ENCODE measurements around the gene MST1R.

The MST1R gene

DNA sequence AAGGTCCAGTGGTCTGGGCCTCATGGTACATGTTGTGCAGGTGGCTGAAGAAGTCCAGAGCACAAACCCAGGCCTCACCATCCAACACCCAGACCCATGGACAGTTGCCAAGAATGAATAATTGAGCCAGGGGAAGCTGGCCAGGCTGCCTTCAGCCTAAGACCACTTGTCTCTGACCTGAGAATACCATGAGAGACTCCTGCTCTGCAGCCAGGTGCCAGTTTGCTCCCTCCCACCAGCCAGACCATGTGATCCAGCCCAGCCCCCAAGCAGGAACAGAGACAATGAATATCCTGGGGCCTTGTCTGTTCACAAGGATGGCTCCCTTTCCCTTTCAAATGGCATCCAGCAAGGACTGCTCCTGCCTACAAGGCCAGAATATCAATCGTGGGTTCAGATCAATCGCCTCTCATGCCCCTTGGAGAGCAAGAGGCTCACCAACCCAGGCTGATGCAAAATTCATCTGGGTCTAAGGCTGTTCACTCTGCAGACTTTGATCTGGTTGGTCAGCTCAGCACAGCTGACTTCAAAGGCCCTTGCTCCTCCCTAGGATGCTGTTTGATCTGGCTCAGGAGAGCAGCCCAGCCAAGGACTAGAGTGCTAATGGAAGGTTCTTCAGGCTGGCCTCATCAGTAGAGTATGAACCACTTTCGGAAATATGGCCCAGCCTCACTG is 60.7 kb downstream of the MST1R start:
- ATAC-seq = no peak

DNA sequence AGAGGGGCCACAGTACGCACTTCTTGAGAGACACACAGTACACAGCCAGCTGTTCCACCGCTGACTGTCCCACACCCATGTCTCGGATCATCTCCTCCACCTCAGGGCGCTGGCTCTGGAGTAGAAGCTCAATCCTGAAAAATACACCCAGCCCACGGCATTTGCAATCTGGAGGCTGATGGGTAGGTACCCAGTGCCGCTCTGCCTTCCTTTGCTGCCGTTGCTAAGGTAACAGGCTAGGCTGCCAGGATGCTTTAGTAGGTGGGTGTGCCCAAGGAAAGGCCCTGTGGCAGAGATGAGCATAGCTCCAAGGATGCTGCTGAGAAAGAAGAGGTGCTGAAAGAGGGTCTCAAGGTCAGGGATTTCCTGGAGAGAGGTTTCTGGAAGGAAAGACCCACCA is 61.9 kb downstream of the MST1R start:
- TF ChIP-seq PPARA (CRISPR knock-in tag; IDR thresholded peaks at IDR 0.05; ENCODE audit: borderline replicate concordance) (no peak), ISL1 (CRISPR knock-in tag; IDR thresholded peaks at IDR 0.05) (no peak), SNAI2 (CRISPR knock-in tag; IDR thresholded peaks at IDR 0.05) (no peak), GLIS3 (CRISPR knock-in tag; IDR thresholded peaks at IDR 0.05) (no peak), ZFP30 (CRISPR knock-in tag; IDR thresholded peaks at IDR 0.05) (no peak)
- ATAC-seq = no peak

More for the DNA sequence above, 60.7 kb downstream of the MST1R start:
- no peak for TF ChIP-seq ARNTL (CRISPR knock-in tag; IDR thresholded peaks at IDR 0.05; ENCODE audit: borderline replicate concordance, low read depth)
- no peak for TF ChIP-seq ESRRG (CRISPR knock-in tag; IDR thresholded peaks at IDR 0.05)
- no peak for TF ChIP-seq ZNF70 (CRISPR knock-in tag; IDR thresholded peaks at IDR 0.05)
- no peak for TF ChIP-seq PPARA (CRISPR knock-in tag; IDR thresholded peaks at IDR 0.05; ENCODE audit: borderline replicate concordance)
- TF ChIP-seq TOX (CRISPR knock-in tag; IDR thresholded peaks at IDR 0.05; ENCODE audit: borderline replicate concordance) = no peak
- TF ChIP-seq GLIS3 (CRISPR knock-in tag; IDR thresholded peaks at IDR 0.05) = no peak
- TF ChIP-seq, protein P1, sequence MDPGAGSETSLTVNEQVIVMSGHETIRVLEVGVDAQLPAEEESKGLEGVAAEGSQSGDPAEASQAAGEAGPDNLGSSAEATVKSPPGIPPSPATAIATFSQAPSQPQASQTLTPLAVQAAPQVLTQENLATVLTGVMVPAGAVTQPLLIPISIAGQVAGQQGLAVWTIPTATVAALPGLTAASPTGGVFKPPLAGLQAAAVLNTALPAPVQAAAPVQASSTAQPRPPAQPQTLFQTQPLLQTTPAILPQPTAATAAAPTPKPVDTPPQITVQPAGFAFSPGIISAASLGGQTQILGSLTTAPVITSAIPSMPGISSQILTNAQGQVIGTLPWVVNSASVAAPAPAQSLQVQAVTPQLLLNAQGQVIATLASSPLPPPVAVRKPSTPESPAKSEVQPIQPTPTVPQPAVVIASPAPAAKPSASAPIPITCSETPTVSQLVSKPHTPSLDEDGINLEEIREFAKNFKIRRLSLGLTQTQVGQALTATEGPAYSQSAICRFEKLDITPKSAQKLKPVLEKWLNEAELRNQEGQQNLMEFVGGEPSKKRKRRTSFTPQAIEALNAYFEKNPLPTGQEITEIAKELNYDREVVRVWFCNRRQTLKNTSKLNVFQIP (CRISPR knock-in tag; IDR thresholded peaks at IDR 0.05; ENCODE audit: borderline replicate concordance, low read depth) = no peak

DNA sequence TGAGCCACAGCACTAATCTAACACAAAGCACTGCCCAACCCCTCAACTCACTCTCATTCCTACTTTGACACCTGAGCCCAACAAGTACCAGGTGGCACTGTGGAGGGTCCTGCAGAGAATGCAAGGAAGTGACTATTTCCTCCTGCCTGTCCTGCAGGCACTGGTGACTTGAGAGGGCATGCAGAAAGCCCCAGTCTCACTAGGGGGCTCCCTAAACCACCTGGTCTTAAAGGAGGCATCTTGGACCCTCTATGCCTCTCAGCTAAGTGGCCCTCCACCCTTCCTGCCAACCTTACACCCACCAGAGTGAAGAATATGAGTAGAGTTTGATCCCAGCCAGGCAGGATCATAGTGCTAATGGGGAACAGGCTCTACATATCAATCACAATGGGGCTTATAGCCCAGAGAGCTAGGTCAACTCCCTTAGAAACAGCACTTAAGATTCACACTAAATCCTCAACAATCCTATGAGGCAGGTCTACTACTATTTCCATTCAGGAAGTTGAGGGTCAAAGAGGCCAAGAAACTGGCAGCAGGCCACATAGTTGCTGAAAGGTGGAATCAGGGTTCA is 62.5 kb downstream of the MST1R start:
- peak; percentile 53 for ATAC-seq
- TF ChIP-seq ZNF8 (CRISPR knock-in tag; IDR thresholded peaks at IDR 0.05) = no peak

DNA sequence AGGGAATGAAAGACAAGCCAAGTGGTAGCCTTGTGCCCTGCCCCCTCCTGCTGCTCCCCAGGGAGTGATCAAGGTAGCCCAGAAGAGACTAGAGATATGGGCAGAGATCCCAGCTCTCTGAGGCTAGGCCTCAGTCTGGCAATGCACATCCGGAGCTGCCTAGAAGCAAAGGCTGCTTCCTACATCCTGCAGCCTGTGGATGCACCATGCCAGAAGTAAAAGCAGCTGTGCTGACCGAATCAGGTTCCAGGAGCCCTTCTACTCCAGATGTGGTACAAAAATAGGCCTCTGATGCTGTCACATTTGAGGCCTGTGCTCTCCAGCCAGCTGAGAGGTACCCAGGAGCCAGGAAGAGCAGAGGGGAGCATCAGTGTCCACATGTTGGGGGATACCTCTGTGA is 63.3 kb downstream of the MST1R start:
- no peak for TF ChIP-seq TCF4 (CRISPR knock-in tag; IDR thresholded peaks at IDR 0.05; ENCODE audit: borderline replicate concordance)
- no peak for TF ChIP-seq ESRRG (CRISPR knock-in tag; IDR thresholded peaks at IDR 0.05)
- no peak for TF ChIP-seq RARB (CRISPR knock-in tag; IDR thresholded peaks at IDR 0.05)
- TF ChIP-seq, protein P2, sequence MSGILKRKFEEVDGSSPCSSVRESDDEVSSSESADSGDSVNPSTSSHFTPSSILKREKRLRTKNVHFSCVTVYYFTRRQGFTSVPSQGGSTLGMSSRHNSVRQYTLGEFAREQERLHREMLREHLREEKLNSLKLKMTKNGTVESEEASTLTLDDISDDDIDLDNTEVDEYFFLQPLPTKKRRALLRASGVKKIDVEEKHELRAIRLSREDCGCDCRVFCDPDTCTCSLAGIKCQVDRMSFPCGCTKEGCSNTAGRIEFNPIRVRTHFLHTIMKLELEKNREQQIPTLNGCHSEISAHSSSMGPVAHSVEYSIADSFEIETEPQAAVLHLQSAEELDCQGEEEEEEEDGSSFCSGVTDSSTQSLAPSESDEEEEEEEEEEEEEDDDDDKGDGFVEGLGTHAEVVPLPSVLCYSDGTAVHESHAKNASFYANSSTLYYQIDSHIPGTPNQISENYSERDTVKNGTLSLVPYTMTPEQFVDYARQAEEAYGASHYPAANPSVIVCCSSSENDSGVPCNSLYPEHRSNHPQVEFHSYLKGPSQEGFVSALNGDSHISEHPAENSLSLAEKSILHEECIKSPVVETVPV (CRISPR knock-in tag; IDR thresholded peaks at IDR 0.05) = no peak
- no peak for TF ChIP-seq TOX (CRISPR knock-in tag; IDR thresholded peaks at IDR 0.05; ENCODE audit: borderline replicate concordance)
- TF ChIP-seq ZNF8 (CRISPR knock-in tag; IDR thresholded peaks at IDR 0.05) = no peak
- TF ChIP-seq, protein P3, sequence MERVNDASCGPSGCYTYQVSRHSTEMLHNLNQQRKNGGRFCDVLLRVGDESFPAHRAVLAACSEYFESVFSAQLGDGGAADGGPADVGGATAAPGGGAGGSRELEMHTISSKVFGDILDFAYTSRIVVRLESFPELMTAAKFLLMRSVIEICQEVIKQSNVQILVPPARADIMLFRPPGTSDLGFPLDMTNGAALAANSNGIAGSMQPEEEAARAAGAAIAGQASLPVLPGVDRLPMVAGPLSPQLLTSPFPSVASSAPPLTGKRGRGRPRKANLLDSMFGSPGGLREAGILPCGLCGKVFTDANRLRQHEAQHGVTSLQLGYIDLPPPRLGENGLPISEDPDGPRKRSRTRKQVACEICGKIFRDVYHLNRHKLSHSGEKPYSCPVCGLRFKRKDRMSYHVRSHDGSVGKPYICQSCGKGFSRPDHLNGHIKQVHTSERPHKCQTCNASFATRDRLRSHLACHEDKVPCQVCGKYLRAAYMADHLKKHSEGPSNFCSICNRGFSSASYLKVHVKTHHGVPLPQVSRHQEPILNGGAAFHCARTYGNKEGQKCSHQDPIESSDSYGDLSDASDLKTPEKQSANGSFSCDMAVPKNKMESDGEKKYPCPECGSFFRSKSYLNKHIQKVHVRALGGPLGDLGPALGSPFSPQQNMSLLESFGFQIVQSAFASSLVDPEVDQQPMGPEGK (CRISPR knock-in tag; IDR thresholded peaks at IDR 0.05; ENCODE audit: borderline replicate concordance) = no peak
- no peak for TF ChIP-seq ZC3H10 (CRISPR knock-in tag; IDR thresholded peaks at IDR 0.05)
- TF ChIP-seq, protein P4, sequence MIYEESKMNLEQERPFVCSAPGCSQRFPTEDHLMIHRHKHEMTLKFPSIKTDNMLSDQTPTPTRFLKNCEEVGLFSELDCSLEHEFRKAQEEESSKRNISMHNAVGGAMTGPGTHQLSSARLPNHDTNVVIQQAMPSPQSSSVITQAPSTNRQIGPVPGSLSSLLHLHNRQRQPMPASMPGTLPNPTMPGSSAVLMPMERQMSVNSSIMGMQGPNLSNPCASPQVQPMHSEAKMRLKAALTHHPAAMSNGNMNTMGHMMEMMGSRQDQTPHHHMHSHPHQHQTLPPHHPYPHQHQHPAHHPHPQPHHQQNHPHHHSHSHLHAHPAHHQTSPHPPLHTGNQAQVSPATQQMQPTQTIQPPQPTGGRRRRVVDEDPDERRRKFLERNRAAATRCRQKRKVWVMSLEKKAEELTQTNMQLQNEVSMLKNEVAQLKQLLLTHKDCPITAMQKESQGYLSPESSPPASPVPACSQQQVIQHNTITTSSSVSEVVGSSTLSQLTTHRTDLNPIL (CRISPR knock-in tag; IDR thresholded peaks at IDR 0.05; ENCODE audit: low read depth) = no peak
- TF ChIP-seq ZNF565 (CRISPR knock-in tag; conservative IDR thresholded peaks at IDR 0.05; ENCODE audit: low read depth) = no peak
- ATAC-seq = no peak

DNA sequence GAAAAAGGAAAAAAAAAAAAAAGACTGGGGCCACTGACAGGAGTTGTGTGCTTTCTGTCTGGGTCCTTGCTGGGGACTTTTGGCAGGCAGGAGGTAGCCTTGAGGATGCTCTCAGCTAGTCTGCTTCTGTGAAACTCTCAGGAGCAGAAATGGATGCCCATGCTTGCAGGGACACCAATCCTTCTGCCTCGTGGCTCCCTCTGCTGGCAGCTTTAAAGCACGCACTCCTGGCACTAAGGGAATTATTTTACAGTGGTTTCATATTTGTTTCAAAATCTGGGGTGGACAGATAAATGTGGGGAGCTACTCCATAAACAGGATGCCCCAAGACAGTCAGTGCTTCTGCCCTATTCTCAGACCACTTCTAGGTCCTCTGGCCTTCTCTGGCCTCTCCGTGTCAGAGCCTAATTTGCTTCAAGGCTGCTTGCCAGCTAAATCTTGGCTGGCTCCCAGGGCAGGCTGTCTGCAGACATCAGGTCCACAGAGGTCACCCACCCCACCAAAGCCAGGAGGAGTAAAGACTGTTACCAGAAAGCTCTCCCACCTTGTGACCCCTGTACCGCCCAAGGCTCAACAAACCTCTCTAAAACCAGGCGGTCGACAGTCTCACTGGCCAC is 64.4 kb downstream of the MST1R start:
- TF ChIP-seq GLIS3 (CRISPR knock-in tag; IDR thresholded peaks at IDR 0.05) (no peak), ZC3H10 (CRISPR knock-in tag; IDR thresholded peaks at IDR 0.05) (no peak), ZNF8 (CRISPR knock-in tag; IDR thresholded peaks at IDR 0.05) (no peak)
- TF ChIP-seq, protein P4 (CRISPR knock-in tag; IDR thresholded peaks at IDR 0.05; ENCODE audit: low read depth) = no peak
- ATAC-seq = peak; percentile 95
